ENCODE data around the gene HOXA9.

The HOXA9 gene

GRCh38 chr7:27176524-27176845 lies 11.1 kb upstream of the HOXA9 start:
- Mint-ChIP-seq H3K27me3 (peaks cover 89% of the 10 kb centered on the region), H3K4me1 (peaks cover 29% of the 10 kb centered on the region), H3K9me3 (no peaks in the 10 kb centered on the region), H3K36me3 (no peaks in the 10 kb centered on the region), H3K4me3 (no peak overlapping the region), H3K27ac (no peak overlapping the region)
- ATAC-seq, result no peak

- no peaks in the 10 kb centered on the region for H3K36me3 Mint-ChIP-seq
- no peak overlapping the region for H3K27ac Mint-ChIP-seq
- H3K4me3 Mint-ChIP-seq, result no peak overlapping the region
- peaks cover 89% of the 10 kb centered on the region for H3K27me3 Mint-ChIP-seq
- ATAC-seq, result no peak
- no peaks in the 10 kb centered on the region for H3K9me3 Mint-ChIP-seq
- H3K4me1 Mint-ChIP-seq, result peaks cover 32% of the 10 kb centered on the region
Measured at GRCh38 chr7:27175626-27176523, 10.5 kb upstream of the HOXA9 start.

GRCh38 chr7:27174874-27175625 lies 9.7 kb upstream of the HOXA9 start:
- peaks cover 89% of the 10 kb centered on the region for H3K27me3 Mint-ChIP-seq
- no peak for ATAC-seq
- H3K9me3 Mint-ChIP-seq, result no peaks in the 10 kb centered on the region
- no peaks in the 10 kb centered on the region for H3K36me3 Mint-ChIP-seq
- peak overlapping the region; percentile 56 for H3K4me3 Mint-ChIP-seq
- no peak overlapping the region for H3K27ac Mint-ChIP-seq
- peaks cover 26% of the 10 kb centered on the region for H3K4me1 Mint-ChIP-seq

GRCh38 chr7:27173956-27174873 lies 8.9 kb upstream of the HOXA9 start, which contains the start of gene HOXA10:
HOXA10 (minus strand) TSS chr7:27174320; CDS start chr7:27174306, 14 bp downstream.
- no peak for ATAC-seq
- Mint-ChIP-seq H3K9me3 (no peaks in the 10 kb centered on the region), H3K27me3 (peaks cover 83% of the 10 kb centered on the region), H3K36me3 (no peaks in the 10 kb centered on the region), H3K4me3 (peak within 1 kb of the TSS; percentile 56), H3K27ac (no peak within 1 kb of the TSS), H3K4me1 (peaks cover 18% of the 10 kb centered on the region)

GRCh38 chr7:27173511-27173955 lies 8.2 kb upstream of the HOXA9 start:
- Mint-ChIP-seq H3K27me3 (peaks cover 83% of the 10 kb centered on the region), H3K4me1 (peaks cover 23% of the 10 kb centered on the region), H3K9me3 (no peaks in the 10 kb centered on the region)

GRCh38 chr7:27172823-27173510 lies 7.6 kb upstream of the HOXA9 start:
- Mint-ChIP-seq H3K27ac (no peak overlapping the region), H3K27me3 (peaks cover 83% of the 10 kb centered on the region), H3K36me3 (no peaks in the 10 kb centered on the region), H3K9me3 (no peaks in the 10 kb centered on the region), H3K4me3 (peak overlapping the region; percentile 23), H3K4me1 (peaks cover 25% of the 10 kb centered on the region)
- no peak for ATAC-seq

More at GRCh38 chr7:27173511-27173955, 8.2 kb upstream of the HOXA9 start:
- no peak overlapping the region for H3K4me3 Mint-ChIP-seq
- H3K36me3 Mint-ChIP-seq, result no peaks in the 10 kb centered on the region
- peak; percentile 59 for ATAC-seq
- H3K27ac Mint-ChIP-seq, result no peak overlapping the region

GRCh38 chr7:27172315-27172774 lies 7.0 kb upstream of the HOXA9 start:
- Mint-ChIP-seq H3K9me3 (no peaks in the 10 kb centered on the region), H3K4me1 (peaks cover 25% of the 10 kb centered on the region)

GRCh38 chr7:27171637-27172314 lies 6.4 kb upstream of the HOXA9 start:
- H3K27ac Mint-ChIP-seq, result no peak overlapping the region
- peaks cover 83% of the 10 kb centered on the region for H3K27me3 Mint-ChIP-seq
- H3K36me3 Mint-ChIP-seq, result no peaks in the 10 kb centered on the region
- H3K4me1 Mint-ChIP-seq, result peaks cover 25% of the 10 kb centered on the region
- no peaks in the 10 kb centered on the region for H3K9me3 Mint-ChIP-seq
- no peak overlapping the region for H3K4me3 Mint-ChIP-seq
- no peak for ATAC-seq

More at GRCh38 chr7:27172315-27172774, 7.0 kb upstream of the HOXA9 start:
- ATAC-seq, result no peak
- peak overlapping the region; percentile 47 for H3K4me3 Mint-ChIP-seq
- H3K27me3 Mint-ChIP-seq, result peaks cover 83% of the 10 kb centered on the region
- no peak overlapping the region for H3K27ac Mint-ChIP-seq
- H3K36me3 Mint-ChIP-seq, result no peaks in the 10 kb centered on the region

GRCh38 chr7:27171325-27171636 lies 5.9 kb upstream of the HOXA9 start:
- no peak overlapping the region for H3K4me3 Mint-ChIP-seq
- peaks cover 25% of the 10 kb centered on the region for H3K4me1 Mint-ChIP-seq
- no peak for ATAC-seq
- H3K9me3 Mint-ChIP-seq, result no peaks in the 10 kb centered on the region
- H3K27ac Mint-ChIP-seq, result no peak overlapping the region
- H3K27me3 Mint-ChIP-seq, result peaks cover 80% of the 10 kb centered on the region
- no peaks in the 10 kb centered on the region for H3K36me3 Mint-ChIP-seq

GRCh38 chr7:27170426-27171324 lies 5.3 kb upstream of the HOXA9 start:
- Mint-ChIP-seq H3K4me1 (peaks cover 25% of the 10 kb centered on the region), H3K27ac (no peak overlapping the region)

GRCh38 chr7:27169658-27170425 lies 4.5 kb upstream of the HOXA9 start:
- H3K4me1 Mint-ChIP-seq, result peaks cover 22% of the 10 kb centered on the region
- no peaks in the 10 kb centered on the region for H3K36me3 Mint-ChIP-seq
- H3K27me3 Mint-ChIP-seq, result peaks cover 68% of the 10 kb centered on the region
- no peak for ATAC-seq
- no peak overlapping the region for H3K4me3 Mint-ChIP-seq
- no peaks in the 10 kb centered on the region for H3K9me3 Mint-ChIP-seq
- no peak overlapping the region for H3K27ac Mint-ChIP-seq

More at GRCh38 chr7:27170426-27171324, 5.3 kb upstream of the HOXA9 start:
- H3K9me3 Mint-ChIP-seq, result no peaks in the 10 kb centered on the region
- ATAC-seq, result no peak
- H3K27me3 Mint-ChIP-seq, result peaks cover 74% of the 10 kb centered on the region
- no peaks in the 10 kb centered on the region for H3K36me3 Mint-ChIP-seq
- no peak overlapping the region for H3K4me3 Mint-ChIP-seq

GRCh38 chr7:27168265-27168947 lies 3.1 kb upstream of the HOXA9 start:
- Mint-ChIP-seq H3K9me3 (no peaks in the 10 kb centered on the region), H3K4me1 (peaks cover 19% of the 10 kb centered on the region), H3K36me3 (no peaks in the 10 kb centered on the region), H3K4me3 (no peak overlapping the region), H3K27ac (no peak overlapping the region), H3K27me3 (peaks cover 74% of the 10 kb centered on the region)
- ATAC-seq, result no peak

All from stimulated activated memory B cell treated with anti-CD40 and anti-IgM and Interleukin-4, amounts not matched to agents 10 μg/mL and 1 μg/mL and 100 μg/mL, for 72 hours (primary cell).